ENCODE measurements around the gene STAT4.

The STAT4 gene

DNA sequence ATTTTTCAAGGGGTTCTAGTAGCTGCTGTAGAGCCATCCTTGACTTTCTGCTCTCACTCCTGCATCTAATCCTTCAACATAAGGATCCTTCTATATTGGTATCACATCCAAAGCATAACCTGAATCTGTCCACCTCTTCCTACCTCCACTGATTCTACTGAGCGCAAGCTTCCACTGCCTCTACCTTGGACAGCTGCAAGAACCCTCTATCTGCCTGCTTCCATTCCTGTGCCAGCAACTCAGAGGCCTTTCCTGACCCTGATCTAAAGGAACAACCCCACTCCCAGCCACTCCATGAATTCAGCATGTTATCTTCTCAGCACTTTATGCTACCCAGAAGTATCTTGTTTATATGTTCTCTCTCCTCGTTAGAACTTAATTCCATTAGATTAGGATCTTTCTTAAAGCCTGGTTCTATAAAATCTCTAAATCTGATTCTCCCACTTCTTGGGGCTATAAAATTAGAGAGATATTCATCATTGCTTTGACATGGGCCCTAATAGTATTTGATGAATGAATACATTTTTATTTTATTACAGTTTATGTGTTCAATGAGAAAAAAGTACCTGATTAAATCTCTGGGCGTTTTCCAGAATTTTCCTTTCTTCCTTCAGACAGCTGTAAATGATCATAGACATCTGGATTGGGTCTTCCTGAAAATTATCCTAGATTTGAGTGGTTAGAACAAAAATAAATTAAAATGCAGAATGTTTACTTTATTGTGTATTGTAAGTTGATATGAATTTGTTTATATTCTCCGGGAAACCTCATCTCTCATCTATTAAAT, 143.6 kb downstream of the STAT4 start:
- TF ChIP-seq EZH2 (optimal IDR thresholded peaks at IDR 0.05; ENCODE audit: low read depth, low read length) (no peak), EZH2phosphoT487 (IDR thresholded peaks at IDR 0.05; ENCODE audit: low read length) (no peak)
- TF ChIP-seq, protein P1, sequence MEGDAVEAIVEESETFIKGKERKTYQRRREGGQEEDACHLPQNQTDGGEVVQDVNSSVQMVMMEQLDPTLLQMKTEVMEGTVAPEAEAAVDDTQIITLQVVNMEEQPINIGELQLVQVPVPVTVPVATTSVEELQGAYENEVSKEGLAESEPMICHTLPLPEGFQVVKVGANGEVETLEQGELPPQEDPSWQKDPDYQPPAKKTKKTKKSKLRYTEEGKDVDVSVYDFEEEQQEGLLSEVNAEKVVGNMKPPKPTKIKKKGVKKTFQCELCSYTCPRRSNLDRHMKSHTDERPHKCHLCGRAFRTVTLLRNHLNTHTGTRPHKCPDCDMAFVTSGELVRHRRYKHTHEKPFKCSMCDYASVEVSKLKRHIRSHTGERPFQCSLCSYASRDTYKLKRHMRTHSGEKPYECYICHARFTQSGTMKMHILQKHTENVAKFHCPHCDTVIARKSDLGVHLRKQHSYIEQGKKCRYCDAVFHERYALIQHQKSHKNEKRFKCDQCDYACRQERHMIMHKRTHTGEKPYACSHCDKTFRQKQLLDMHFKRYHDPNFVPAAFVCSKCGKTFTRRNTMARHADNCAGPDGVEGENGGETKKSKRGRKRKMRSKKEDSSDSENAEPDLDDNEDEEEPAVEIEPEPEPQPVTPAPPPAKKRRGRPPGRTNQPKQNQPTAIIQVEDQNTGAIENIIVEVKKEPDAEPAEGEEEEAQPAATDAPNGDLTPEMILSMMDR (IDR thresholded peaks at IDR 0.05; ENCODE audit: low read length) = no peak
- no peaks in the 10 kb centered on the region for H3K9me2 ChIP-seq (replicated peaks; ENCODE audit: insufficient read depth, low read length)
- no peak overlapping the region for H3K9ac ChIP-seq (ENCODE audit: low read length)
- H3K79me2 ChIP-seq (ENCODE audit: low read length) = peaks cover 10% of the 10 kb centered on the region
- H3K9me3 ChIP-seq (replicated peaks; ENCODE audit: insufficient read depth, low read length) = no peaks in the 10 kb centered on the region
- H3K27me3 ChIP-seq (replicated peaks; ENCODE audit: insufficient read depth, low read length) = no peaks in the 10 kb centered on the region
- H3F3A ChIP-seq (ENCODE audit: insufficient read depth, low read length) = no peaks in the 10 kb centered on the region
- no peak overlapping the region for H2AFZ ChIP-seq (ENCODE audit: low read length)
- no peak for DNase-seq
- no peak overlapping the region for H3K27ac ChIP-seq (ENCODE audit: low read length)
- H3K4me2 ChIP-seq (ENCODE audit: low read depth, low read length) = no peak overlapping the region
- no peaks in the 10 kb centered on the region for H4K20me1 ChIP-seq (ENCODE audit: insufficient read depth, low read length)
- H3K36me3 ChIP-seq (replicated peaks; ENCODE audit: insufficient read depth, low read length) = 0 out of 2 replicates have a peak, but pooled peaks cover 7% of the 10 kb centered on the region
- H3K4me3 ChIP-seq (ENCODE audit: low read length) = no peak overlapping the region
- peaks cover 8% of the 10 kb centered on the region for H3K4me1 ChIP-seq (ENCODE audit: low read length)

GRCh38 chr2:191006297-191006696, 144.5 kb downstream of the STAT4 start:
- Histone ChIP-seq H3K4me3 (ENCODE audit: low read length) (no peak overlapping the region), H3K36me3 (replicated peaks; ENCODE audit: insufficient read depth, low read length) (peaks cover 9% of the 10 kb centered on the region; the same call in 1 of the 2 replicates)
- TF ChIP-seq EZH2phosphoT487 (IDR thresholded peaks at IDR 0.05; ENCODE audit: low read length) (no peak), EZH2 (optimal IDR thresholded peaks at IDR 0.05; ENCODE audit: low read depth, low read length) (no peak)
- TF ChIP-seq, protein P1 (IDR thresholded peaks at IDR 0.05; ENCODE audit: low read length) = no peak

DNA sequence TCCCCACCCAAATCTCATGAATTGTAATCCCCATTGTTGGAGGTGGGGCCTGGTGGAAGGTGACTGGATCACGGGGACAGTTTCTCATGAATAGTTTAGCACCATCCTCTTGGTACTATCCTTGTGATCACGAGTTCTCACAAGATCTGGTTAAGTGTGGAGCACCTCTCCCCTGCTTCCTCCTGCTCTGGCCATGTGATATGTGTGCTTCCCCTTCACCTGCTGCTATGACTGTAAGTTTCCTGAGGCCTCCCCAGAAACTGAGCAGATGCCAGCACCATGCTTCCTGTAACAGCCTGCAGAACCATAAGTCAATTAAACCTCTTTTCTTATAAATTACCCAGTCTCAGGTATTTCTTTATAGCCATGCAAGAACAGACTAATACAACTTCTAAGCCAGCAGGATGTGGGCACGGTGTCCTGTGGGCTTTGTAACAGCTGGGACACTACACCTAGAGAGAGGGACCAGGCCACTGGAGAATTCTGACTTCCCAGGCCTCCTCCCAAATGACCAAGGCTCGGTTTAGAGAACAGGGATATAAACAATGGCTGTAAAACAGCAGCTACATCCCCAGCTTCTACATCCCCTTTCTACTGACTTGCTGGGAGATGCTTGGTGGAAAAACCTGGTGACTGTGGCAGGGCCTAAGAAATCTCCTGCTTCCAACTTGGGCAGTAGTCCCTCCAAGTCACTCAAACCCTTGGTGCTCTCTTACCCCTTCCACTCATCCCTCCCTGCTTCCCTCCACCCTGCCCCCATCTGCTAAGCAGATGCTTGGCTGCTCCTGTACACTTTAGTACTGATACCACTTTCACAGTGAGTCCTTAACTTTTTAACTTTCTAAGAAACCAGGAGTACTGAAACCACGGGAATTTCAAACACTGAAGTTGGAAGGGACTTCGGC, 147.1 kb downstream of the STAT4 start:
- no peaks in the 10 kb centered on the region for H4K20me1 ChIP-seq (ENCODE audit: insufficient read depth, low read length)
- H3K4me3 ChIP-seq (ENCODE audit: low read length) = no peak overlapping the region
- H3K9me2 ChIP-seq (replicated peaks; ENCODE audit: insufficient read depth, low read length) = no peaks in the 10 kb centered on the region
- H3K4me2 ChIP-seq (ENCODE audit: low read depth, low read length) = no peak overlapping the region
- no peak for DNase-seq
- H3K4me1 ChIP-seq (ENCODE audit: low read length) = peaks cover 4% of the 10 kb centered on the region
- no peaks in the 10 kb centered on the region for H3K9me3 ChIP-seq (replicated peaks; ENCODE audit: insufficient read depth, low read length)
- TF ChIP-seq EZH2 (optimal IDR thresholded peaks at IDR 0.05; ENCODE audit: low read depth, low read length) (no peak), EZH2phosphoT487 (IDR thresholded peaks at IDR 0.05; ENCODE audit: low read length) (no peak)
- TF ChIP-seq, protein P1 (IDR thresholded peaks at IDR 0.05; ENCODE audit: low read length) = no peak
- no peak overlapping the region for H3K27ac ChIP-seq (ENCODE audit: low read length)
- no peaks in the 10 kb centered on the region for H3K27me3 ChIP-seq (replicated peaks; ENCODE audit: insufficient read depth, low read length)
- no peaks in the 10 kb centered on the region for H3K79me2 ChIP-seq (ENCODE audit: low read length)
- no peak overlapping the region for H2AFZ ChIP-seq (ENCODE audit: low read length)
- H3K36me3 ChIP-seq (replicated peaks; ENCODE audit: insufficient read depth, low read length) = peaks cover 10% of the 10 kb centered on the region; the same call in 1 of the 2 replicates
- no peak overlapping the region for H3K9ac ChIP-seq (ENCODE audit: low read length)
- no peaks in the 10 kb centered on the region for H3F3A ChIP-seq (ENCODE audit: insufficient read depth, low read length)

More at GRCh38 chr2:191006297-191006696, 144.5 kb downstream of the STAT4 start:
- Histone ChIP-seq H3K9me3 (replicated peaks; ENCODE audit: insufficient read depth, low read length) (no peaks in the 10 kb centered on the region), H3K9me2 (replicated peaks; ENCODE audit: insufficient read depth, low read length) (no peaks in the 10 kb centered on the region), H3K27ac (ENCODE audit: low read length) (no peak overlapping the region), H3K79me2 (ENCODE audit: low read length) (peaks cover 6% of the 10 kb centered on the region), H3K4me1 (ENCODE audit: low read length) (peaks cover 8% of the 10 kb centered on the region), H3K4me2 (ENCODE audit: low read depth, low read length) (no peak overlapping the region), H2AFZ (ENCODE audit: low read length) (no peak overlapping the region), H3K27me3 (replicated peaks; ENCODE audit: insufficient read depth, low read length) (no peaks in the 10 kb centered on the region), H3F3A (ENCODE audit: insufficient read depth, low read length) (no peaks in the 10 kb centered on the region), H3K9ac (ENCODE audit: low read length) (no peak overlapping the region), H4K20me1 (ENCODE audit: insufficient read depth, low read length) (no peaks in the 10 kb centered on the region)
- DNase-seq = no peak

Measured in MM.1S (cell line).